Right renal pelvis (tissue), 4 donors: Measurements from ENCODE around the gene RAB3IL1. TPM values are rescaled to one million over a fixed set of nuclear protein-coding genes. Genes with fewer than 3 reads are reported as not detected.

ENCODE experiments used
- DNase-seq, 4 donors: peaks; one replicate each; pipeline ENCODE4 v3.0.0-alpha.2; 2013; ENCODE audit warnings: low read depth in 4 of 4, low spot score in 3 of 4, missing footprints in 1 of 4
- polyA plus RNA-seq, 4 donors: library from polyadenylated mRNA; unstranded; fragments of 120-200 nt; gene quantifications; one replicate each; pipeline ENCODE4 v1.2.1, GENCODE V29; 2013; ENCODE audit not compliant: insufficient read length in 4 of 4

Gene RAB3IL1
- polyA plus RNA-seq, 4 donors, result 19.7 to 29.7 (median 21.9) TPM

DNA sequence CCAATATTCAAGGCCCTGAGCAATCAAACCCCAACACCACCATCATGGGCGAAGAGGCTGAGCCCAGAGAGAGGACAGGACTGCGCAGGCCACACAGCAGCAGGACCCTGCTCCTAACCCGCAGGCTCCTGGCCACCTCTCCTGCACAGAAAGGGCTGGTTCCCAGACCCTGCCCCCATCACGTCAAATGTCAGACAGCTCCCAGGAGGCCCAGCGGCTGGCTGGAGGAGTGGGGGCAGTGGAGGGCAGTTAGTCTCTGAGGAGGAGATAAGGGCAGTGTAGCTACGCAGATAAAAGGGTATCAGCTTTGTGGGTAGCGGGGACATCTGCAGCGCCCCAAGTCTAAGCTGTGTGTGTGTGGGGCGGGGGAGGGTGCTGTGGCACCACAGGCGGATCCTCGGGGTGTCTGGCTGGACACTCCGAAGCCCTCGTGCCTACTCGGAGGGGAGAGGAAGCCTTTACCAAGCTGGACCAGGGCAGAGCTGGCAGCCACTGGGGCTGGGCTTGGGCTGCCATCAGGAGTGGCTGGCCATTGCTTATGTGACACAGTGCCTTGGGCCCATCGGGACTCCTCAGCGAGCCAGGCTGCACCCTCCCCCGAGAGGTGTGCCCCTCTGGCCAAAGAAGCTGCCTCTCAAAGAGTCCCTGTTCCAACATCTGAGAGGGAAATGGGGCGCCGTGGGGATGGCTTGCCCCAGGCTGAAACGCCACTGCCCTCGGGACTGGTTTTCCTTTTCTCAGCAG, 47.5 kb downstream of the RAB3IL1 start:
- DNase-seq, result no peak

GRCh38 chr11:61869429-61869707, 48.0 kb downstream of the RAB3IL1 start:
- no peak for DNase-seq

GRCh38 chr11:61868571-61869428, 48.6 kb downstream of the RAB3IL1 start:
- DNase-seq, result no peak

GRCh38 chr11:61866958-61867343, 50.4 kb downstream of the RAB3IL1 start:
- no peak for DNase-seq

DNA sequence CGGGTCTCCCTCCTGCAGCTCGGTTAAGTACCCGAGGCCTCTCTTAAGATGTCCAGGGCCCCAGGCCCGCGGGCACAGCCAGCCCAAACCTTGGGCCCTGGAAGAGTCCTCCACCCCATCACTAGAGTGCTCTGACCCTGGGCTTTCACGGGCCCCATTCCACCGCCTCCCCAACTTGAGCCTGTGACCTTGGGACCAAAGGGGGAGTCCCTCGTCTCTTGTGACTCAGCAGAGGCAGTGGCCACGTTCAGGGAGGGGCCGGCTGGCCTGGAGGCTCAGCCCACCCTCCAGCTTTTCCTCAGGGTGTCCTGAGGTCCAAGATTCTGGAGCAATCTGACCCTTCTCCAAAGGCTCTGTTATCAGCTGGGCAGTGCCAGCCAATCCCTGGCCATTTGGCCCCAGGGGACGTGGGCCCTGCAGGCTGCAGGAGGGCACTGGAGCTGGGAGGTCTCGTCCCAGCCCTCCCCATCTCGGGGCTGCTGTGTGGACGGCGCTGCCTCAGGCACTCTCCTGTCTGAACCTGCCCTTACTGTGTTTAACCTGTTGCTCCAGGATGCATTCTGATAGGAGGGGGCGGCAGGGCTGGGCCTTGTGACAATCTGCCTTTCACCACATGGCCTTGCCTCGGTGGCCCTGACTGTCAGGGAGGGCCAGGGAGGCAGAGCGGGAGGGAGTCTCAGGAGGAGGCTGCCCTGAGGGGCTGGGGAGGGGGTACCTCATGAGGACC, 51.0 kb downstream of the RAB3IL1 start:
- no peak for DNase-seq

GRCh38 chr11:61864814-61865775, 52.3 kb downstream of the RAB3IL1 start:
- no peak for DNase-seq

GRCh38 chr11:61863548-61864081, 53.8 kb downstream of the RAB3IL1 start:
- DNase-seq, result no peak

DNA sequence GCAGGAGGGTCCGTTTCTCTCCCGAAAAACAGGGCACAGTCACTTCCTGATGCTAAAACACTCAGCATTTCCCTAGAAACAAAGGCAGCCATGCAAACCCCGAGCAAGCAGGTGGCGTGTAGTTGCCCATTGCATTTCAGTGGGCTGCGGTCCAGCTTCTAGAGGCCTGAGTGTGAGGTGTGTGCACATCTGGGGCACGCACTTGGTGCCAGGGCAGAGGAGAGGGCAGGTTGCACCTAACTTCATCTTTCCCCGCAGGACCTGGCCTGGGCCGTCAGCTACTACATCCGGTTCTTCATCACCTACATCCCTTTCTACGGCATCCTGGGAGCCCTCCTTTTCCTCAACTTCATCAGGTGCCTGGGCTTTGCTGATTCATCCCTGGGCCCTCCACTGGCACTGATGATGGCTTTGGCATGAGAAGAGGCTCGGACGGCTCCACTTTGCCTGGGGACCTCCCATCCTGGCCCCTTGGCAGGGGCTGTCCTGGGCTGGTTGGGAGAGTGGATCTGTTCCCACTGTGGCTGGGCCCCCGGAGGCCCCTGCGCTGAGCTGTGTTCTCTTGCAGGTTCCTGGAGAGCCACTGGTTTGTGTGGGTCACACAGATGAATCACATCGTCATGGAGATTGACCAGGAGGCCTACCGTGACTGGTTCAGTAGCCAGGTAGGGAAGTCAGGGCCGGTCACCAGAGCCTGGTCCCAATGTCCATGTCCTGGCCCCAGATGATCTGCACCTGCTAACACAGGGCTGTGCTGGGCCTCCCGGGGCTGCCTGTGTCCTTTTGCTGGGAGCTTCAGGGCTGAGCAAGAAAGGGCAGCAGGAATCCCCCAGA, 54.4 kb downstream of the RAB3IL1 start:
- no peak for DNase-seq

- no peak for DNase-seq
These were observed 55.7 kb downstream of the RAB3IL1 start for GRCh38 chr11:61861634-61862033.

- DNase-seq, result no peak
These were observed 57.1 kb downstream of the RAB3IL1 start for GRCh38 chr11:61860054-61860903.

- DNase-seq, result no peak
These were observed 61.3 kb downstream of the RAB3IL1 start for GRCh38 chr11:61855939-61856680.

DNA sequence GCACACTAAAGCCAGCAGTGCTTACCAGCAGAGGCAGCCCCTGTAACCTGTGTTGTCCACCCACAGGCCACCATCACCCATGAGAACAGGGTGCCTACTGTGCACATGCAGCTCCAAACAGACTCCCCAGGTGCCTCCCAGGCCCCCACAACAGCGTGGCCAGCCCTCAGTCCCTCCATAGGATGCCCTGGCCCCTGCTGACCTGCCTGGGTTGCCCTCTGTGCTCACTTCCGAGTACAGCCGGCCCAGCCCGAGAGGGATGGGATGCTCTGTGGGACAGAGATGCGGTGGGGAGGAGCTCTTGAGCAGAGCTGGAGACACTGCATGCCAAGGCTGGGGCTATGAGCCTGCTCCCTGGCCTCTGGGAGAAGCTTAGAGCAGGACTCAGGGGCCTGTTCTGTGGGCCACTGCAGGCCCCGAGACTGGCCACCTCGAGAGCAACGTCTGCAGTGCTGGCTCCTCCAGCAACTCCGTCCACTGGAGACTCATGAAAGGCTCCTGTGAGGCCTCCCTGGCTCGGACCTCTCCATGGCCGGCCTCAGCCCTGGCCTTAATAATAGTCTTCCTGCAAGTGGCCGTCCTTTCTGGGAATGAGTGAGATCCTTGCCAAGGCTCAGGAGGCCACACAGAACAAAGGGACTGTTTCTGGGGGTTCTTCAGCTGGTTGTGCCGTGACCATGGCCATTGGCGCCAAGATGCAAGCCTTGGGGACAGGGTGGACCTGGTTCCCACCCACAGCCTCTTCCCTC, 62.2 kb downstream of the RAB3IL1 start:
- no peak for DNase-seq

GRCh38 chr11:61854206-61854895, 63.0 kb downstream of the RAB3IL1 start:
- no peak for DNase-seq

GRCh38 chr11:61853698-61854169, 63.6 kb downstream of the RAB3IL1 start:
- DNase-seq, result no peak

DNA sequence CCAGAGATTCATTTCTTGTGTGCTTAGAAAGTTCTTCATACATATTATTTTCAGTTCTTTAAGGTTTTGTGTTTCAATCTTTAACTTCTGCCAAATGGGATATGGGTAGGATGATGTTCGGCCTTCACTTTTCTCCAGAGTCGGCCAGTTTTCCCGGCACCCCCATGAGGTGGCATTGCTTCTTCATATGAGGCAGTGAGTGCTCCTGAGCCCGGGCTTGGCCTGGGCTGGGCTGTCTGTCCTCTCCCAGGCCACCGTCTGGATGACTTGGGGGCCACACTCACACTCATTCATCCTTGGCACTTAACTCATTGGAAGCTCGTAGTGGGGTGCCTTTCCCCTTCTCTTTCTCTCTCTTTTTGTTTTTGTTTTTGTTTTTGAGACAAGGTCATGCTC, 65.5 kb downstream of the RAB3IL1 start:
- no peak for DNase-seq
